Measurements from ENCODE around the gene NSMCE3.
A peak's percentile ranks its signal among the peaks of the same experiment; 100 is the strongest.

The NSMCE3 gene

DNA sequence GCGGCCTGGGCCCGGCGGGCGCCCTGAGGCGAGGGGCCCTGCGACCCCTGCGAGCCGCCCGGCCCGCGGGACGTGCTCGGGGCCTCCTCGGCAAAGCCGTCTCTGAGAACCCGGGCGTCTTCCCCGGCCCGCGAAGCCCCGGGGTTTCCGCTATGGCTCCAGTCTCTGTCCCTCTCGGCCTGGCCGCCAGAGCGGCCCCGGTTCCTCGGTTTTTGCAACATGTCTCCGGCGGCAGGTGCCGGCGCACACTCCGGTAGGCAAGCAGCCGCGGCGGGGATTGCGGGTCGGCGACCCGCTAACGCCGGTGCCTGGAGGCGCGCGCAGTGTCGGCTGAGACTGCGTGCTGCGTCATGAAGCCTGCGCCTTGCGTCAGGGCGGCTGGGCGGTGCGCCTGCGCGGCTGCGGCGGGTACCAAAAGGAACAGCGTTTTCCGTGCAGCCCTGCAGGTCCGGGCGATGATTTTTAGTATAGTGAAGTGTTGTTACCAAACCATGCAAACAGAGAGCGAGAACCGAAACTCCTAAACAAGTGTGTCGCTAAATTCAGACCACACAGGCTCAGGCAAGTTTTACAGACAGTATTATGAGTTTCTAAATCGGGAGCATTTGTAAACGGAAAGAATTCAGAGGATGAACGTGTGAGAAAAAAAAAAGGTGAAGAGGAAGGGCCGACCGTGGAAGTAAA is at the start of gene NSMCE3:
TSS of gene NSMCE3 (minus strand) at position 338 of the 684 bp plus-strand sequence. CDS start at position 221, 117 bp downstream.
- ATAC-seq: peak; percentile 97
- peak; percentile 93 for DNase-seq

- no peak for ATAC-seq
- no peak for DNase-seq
Measured at GRCh38 chr15:29316422-29316821, 46.8 kb upstream of the NSMCE3 start.

GRCh38 chr15:29312387-29312786 is 42.8 kb upstream of the NSMCE3 start:
- no peak for DNase-seq

GRCh38 chr15:29311696-29312095 is 42.1 kb upstream of the NSMCE3 start:
- DNase-seq (no peak), ATAC-seq (no peak)

More at GRCh38 chr15:29312387-29312786, 42.8 kb upstream of the NSMCE3 start:
- ATAC-seq: no peak

DNA sequence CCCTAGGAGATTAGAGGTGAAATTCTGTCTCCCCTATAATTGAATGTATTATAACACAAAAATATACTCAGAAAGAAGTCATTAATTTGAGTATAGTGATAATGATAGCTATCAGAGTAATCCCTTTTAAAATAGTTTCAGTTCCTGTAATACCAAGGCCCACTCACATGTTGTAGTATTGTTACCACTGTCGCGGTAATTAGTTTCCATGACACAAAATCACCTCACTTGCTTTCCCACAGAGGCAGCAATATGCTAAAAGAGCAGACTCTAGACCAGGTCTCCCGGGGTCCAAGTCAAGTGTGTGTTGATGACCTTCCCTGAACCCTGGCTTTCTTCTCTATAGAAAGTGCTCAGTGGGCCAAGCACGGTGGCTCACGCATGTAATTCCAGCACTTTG is 39.5 kb upstream of the NSMCE3 start:
- DNase-seq: no peak
- ATAC-seq: no peak

DNA sequence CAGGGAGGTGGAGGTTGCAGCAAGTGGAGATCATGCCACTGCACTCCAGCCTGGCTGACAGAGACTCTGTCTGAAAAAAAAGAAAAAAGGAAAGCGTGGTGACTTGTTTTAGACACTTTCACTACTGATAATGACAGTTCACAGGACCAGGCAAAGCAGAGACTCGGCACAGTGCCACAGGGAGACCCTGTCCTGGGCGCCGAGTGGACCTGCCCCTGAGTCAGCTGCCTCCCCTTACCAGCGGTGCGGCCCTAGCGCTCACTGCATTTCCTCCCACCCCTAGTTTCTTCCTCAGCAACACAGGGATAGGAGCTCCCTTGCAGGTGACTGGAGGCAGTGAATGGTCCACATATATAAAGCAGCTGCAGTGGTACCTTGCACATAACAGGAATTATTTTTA is 38.7 kb upstream of the NSMCE3 start:
- ATAC-seq (no peak), DNase-seq (no peak)

GRCh38 chr15:29305556-29305955 is 35.9 kb upstream of the NSMCE3 start:
- no peak for DNase-seq
- ATAC-seq: no peak

GRCh38 chr15:29302871-29303270 is 33.2 kb upstream of the NSMCE3 start:
- ATAC-seq (no peak), DNase-seq (no peak)

DNA sequence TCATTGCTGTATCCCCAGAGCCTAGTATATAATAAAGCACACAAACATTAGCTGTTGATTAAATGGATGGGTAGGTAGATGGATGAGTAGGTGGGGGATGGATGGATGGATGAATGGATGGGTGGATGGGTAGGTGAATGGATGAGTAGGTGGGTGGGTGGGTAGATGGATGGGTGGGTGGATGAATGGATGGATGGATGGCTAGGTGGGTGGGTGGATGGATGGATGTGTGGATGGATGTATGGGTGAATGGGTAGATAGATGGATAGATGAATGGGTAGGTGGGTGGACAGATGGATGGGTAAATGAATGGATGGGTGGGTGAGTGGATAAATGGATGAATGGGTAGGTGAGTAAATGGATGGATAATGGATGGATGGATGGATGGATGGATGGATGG is 30.2 kb upstream of the NSMCE3 start:
- ATAC-seq: no peak

DNA sequence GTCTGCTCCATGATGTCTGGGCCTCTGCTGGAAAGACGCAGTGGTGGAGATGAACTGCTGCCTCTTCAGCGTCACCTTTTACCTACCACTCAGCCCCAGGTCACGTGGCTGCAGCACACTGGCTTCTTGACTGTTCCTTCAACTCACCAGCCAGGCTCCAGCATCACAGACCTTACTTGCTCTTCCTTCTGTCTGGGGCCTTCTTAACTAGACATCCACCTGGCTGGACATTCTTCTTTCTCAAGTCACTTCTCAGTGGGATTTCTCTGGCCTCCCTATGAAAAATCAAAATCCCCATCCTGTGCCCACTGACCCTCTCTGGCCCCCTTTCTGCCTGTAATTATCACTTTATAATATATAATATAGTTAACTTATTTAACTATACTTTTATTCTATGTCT is 29.7 kb upstream of the NSMCE3 start:
- ATAC-seq: no peak
- DNase-seq: no peak

More for the DNA sequence above, 30.2 kb upstream of the NSMCE3 start:
- no peak for DNase-seq

- DNase-seq: no peak
- ATAC-seq: no peak
Measured at GRCh38 chr15:29294732-29295325, 25.2 kb upstream of the NSMCE3 start.

DNA sequence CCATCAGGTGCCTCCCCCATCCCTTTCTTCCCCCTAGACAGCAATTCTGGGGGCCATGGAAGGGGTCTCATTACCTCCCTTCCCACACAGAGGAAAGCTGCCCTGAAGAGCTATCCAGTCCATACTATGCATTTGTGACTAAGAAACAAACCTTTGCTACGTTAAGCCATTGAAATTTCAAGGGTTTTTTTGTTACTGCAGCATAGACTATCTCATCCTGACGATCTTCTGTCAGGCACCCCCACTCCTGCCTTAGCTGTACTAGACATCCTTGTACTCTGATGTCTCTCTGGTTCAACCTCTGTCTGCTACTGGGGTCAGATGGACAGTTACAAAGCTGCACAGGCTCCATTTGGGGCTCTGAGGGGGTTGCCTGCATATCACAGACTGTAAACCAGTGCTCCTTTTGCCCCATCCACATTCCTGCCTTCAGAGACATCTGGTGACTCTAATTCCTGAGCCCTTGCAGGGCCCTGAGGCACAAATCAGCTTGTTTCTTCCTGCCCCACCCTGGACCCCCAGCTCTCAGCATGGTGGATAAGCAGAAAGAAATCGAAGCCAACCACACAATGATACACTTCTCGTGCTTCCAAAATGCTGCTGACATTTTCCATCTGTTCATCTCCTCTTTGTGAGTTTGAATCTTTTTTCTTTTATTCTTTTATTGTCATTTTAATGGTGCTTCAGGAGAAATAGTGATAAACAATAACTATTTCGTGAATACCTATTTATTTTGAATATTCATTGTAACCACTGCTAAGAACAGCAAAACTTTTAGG is 21.6 kb upstream of the NSMCE3 start:
- ATAC-seq: no peak
- no peak for DNase-seq

DNA sequence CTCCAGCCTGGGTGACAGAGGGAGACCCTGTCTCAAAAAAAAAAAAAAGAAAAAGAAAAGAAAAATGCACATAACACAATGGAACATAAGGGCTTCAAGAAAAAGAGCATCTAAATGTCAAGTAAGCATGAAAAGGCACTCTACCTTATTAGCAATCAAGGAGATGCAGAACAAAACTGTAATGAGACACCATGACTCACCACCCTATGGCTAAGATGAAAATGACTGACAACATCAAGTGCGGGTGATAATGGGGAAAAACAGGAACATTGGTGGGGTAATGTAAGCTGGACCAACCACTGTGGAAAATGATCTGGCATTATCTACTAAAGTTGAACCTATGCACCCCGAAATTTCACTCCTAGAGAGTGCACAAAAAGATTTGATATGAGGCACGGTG is 19.6 kb upstream of the NSMCE3 start:
- DNase-seq (no peak), ATAC-seq (no peak)

DNA sequence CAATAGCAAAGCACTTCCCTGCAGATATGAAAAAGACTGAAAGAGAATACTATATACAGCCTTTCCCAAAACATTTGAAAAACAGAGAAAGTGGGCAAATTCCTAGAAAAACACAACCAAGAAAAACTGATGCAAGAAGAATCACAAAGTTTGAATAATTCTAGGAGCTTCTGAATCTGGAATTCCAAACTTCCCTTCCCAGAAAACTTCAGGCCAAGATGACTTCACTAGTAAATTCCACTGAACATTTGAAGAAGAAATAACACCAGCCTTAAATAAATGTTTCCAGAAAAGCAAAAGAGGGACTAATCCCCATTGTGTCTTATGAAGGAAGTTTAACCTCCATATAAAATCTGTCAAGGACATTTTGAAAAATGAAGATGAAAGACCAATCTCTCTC is 15.8 kb upstream of the NSMCE3 start:
- no peak for ATAC-seq
- no peak for DNase-seq

- DNase-seq (no peak), ATAC-seq (no peak)
Measured at GRCh38 chr15:29283381-29283780, 13.8 kb upstream of the NSMCE3 start.

DNA sequence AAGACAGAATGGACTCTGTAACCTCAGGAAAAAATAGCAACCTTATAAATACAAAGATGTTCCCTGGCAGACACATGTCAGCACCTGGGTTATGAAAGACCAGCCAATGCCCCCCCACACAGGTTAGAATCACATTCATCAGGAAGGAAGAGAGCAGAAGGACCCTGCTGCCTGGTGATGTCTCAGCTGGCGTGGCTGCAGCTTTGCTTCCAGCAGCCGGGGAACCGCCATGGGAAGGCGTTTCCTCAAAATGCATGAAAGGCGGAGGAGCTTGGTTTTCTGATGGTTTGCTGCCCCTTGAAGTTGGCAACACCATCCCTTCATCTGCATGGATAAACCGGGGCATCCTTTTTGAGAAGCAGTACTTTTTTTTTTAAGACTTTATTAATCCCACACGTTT is 10.9 kb upstream of the NSMCE3 start:
- DNase-seq (no peak), ATAC-seq (no peak)

- ATAC-seq: no peak
- no peak for DNase-seq
Measured at GRCh38 chr15:29278436-29279105, 8.9 kb upstream of the NSMCE3 start.

DNA sequence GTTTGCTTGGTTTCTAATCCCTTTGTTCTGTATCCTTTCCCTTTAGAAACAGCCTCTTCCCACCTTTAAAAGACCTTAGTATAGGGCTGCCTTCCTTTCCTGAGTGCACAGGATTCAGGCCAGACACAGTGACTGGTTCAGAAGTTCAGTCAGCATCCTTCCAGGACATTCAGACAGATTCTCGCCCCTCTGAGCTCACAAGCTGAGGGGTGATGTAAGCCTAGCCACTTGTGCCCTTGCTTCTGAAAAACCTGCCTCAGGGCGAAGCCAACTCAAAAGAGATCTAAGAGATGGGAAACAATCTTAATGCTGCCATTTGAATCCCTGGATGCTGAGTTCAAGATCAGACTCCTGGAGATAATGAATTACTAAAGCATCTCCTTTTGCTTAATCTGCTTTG is 6.7 kb upstream of the NSMCE3 start:
- no peak for ATAC-seq

GRCh38 chr15:29275855-29276254 is 6.2 kb upstream of the NSMCE3 start:
- DNase-seq (no peak), ATAC-seq (no peak)

More for the DNA sequence above, 6.7 kb upstream of the NSMCE3 start:
- no peak for DNase-seq

- DNase-seq: no peak
- no peak for ATAC-seq
Measured at GRCh38 chr15:29274946-29275345, 5.3 kb upstream of the NSMCE3 start.

DNA sequence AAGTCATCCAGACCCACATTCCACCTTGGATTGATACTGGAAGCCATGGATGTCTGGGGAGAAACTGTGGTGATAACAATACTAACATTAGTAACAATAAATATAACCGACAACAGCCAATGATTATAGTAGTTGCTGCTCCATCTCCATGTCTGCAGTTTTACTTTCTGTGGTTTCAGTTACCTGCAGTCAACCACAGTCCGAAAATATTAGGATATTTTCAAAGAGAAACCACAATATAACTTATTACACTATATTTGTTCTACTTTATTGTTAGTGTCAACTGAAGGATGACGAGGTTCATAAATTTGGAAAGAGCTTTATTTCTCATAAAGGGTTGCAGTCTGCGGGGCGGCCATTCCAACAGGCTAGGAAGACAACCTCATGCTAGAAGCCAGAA is 2.6 kb upstream of the NSMCE3 start:
- DNase-seq (no peak), ATAC-seq (no peak)

GRCh38 chr15:29270976-29271375 is 1.4 kb upstream of the NSMCE3 start:
- ATAC-seq: no peak
- DNase-seq: no peak
